ENCODE measurements around the gene AADACL2. TPM values are rescaled to one million over a fixed set of nuclear protein-coding genes. Genes with fewer than 3 reads are reported as not detected.

The AADACL2 gene
- polyA plus RNA-seq, 1 of the 3 experiments (the other 2 are of a cell fraction) = not detected

GRCh38 chr3:151800431-151800830, 66.7 kb downstream of the AADACL2 start:
- ChIA-PET CTCF (no interaction called here), POLR2A (no interaction called here)
- TF ChIP-seq MEF2A (IDR thresholded peaks at IDR 0.05; ENCODE audit: borderline replicate concordance, low read depth) (no peak), NRF1 (IDR thresholded peaks at IDR 0.05; ENCODE audit: low read depth, low read length) (no peak), GATA2 (CRISPR knock-in tag; IDR thresholded peaks at IDR 0.05) (no peak), POLR2AphosphoS5 (IDR thresholded peaks at IDR 0.05; ENCODE audit: low read depth, low read length) (no peak), RXRA (IDR thresholded peaks at IDR 0.05; ENCODE audit: borderline replicate concordance, low read depth) (no peak), JUND (IDR thresholded peaks at IDR 0.05) (no peak), FOSL2 (IDR thresholded peaks at IDR 0.05; ENCODE audit: borderline replicate concordance, low read depth) (no peak), IRF3 (IDR thresholded peaks at IDR 0.05; ENCODE audit: low read depth, low read length) (no peak), RFX5 (IDR thresholded peaks at IDR 0.05; ENCODE audit: low read length) (no peak), REST (IDR thresholded peaks at IDR 0.05; ENCODE audit: low read depth, low read length) (no peak), NFIC (IDR thresholded peaks at IDR 0.05; ENCODE audit: borderline replicate concordance) (no peak), YY1 (IDR thresholded peaks at IDR 0.05; ENCODE audit: low read depth) (no peak), MAX (IDR thresholded peaks at IDR 0.05; ENCODE audit: low read depth) (no peak)
- 18% methylated on average over 2 of the region's 2 CpGs for WGBS (ENCODE audit: low lambda C conversion rate)
- Histone ChIP-seq H3K9me3 (no peaks in the 10 kb centered on the region), H3K4me3 (ENCODE audit: low read depth in 2 of 2, low read length in 1 of 2) (no peak overlapping the region), H3K27ac (ENCODE audit: low read depth in 2 of 2, low read length in 1 of 2) (peak overlapping the region in 1 of 2 experiments; percentile 71; a peak in 2 of 4 replicates), H3K9ac (no peak overlapping the region), H2AFZ (ENCODE audit: low read depth) (no peak overlapping the region), H3K36me3 (replicated peaks in 1 of 2; ENCODE audit: control insufficient read depth in 1 of 2, insufficient read depth in 2 of 2, low read length in 1 of 2) (peaks cover 0 to 5% of the 10 kb centered on the region in 2 experiments), H3K27me3 (ENCODE audit: insufficient read depth) (no peaks in the 10 kb centered on the region), H3K4me2 (no peak overlapping the region), H3K79me2 (ENCODE audit: insufficient read depth) (peaks cover 26% of the 10 kb centered on the region), H3K4me1 (ENCODE audit: control insufficient read depth in 1 of 2, insufficient read depth in 2 of 2, low read depth in 1 of 2, low read length in 1 of 2) (no peaks in the 10 kb centered on the region), H3K9me2 (no peaks in the 10 kb centered on the region), H3F3A (replicated peaks; ENCODE audit: insufficient read depth) (peaks cover 35% of the 10 kb centered on the region), H4K20me1 (ENCODE audit: insufficient read depth) (no peaks in the 10 kb centered on the region)
- DNase-seq = no peak

- Histone ChIP-seq H2AFZ (ENCODE audit: low read depth) (no peak overlapping the region), H3K79me2 (ENCODE audit: insufficient read depth) (peaks cover 43% of the 10 kb centered on the region), H3K36me3 (replicated peaks in 1 of 2; ENCODE audit: control insufficient read depth in 1 of 2, insufficient read depth in 2 of 2, low read length in 1 of 2) (peaks cover 0 to 5% of the 10 kb centered on the region in 2 experiments), H3K9ac (no peak overlapping the region), H3K9me3 (0 out of 2 replicates have a peak, but pooled peaks cover 4% of the 10 kb centered on the region), H3K4me3 (ENCODE audit: low read depth in 2 of 2, low read length in 1 of 2) (no peak overlapping the region), H3K27me3 (ENCODE audit: insufficient read depth) (no peaks in the 10 kb centered on the region), H3K4me2 (no peak overlapping the region), H4K20me1 (ENCODE audit: insufficient read depth) (no peaks in the 10 kb centered on the region), H3K9me2 (no peaks in the 10 kb centered on the region), H3K4me1 (ENCODE audit: control insufficient read depth in 1 of 2, insufficient read depth in 2 of 2, low read depth in 1 of 2, low read length in 1 of 2) (no peaks in the 10 kb centered on the region), H3K27ac (ENCODE audit: low read depth in 2 of 2, low read length in 1 of 2) (peak overlapping the region in 1 of 2 experiments; percentile 6; a peak in 1 of 4 replicates), H3F3A (replicated peaks; ENCODE audit: insufficient read depth) (peaks cover 5% of the 10 kb centered on the region)
- DNase-seq = no peak
- ChIA-PET CTCF (interaction anchor here (0.8 to 1.5 kb wide), 2 partner anchors 22 to 114 kb away, joined by 3 to 4 read pairs; no protein-coding TSS in a partner anchor), POLR2A (no interaction called here)
- TF ChIP-seq MEF2A (IDR thresholded peaks at IDR 0.05; ENCODE audit: borderline replicate concordance, low read depth) (no peak), RFX5 (IDR thresholded peaks at IDR 0.05; ENCODE audit: low read length) (no peak), MXI1 (IDR thresholded peaks at IDR 0.05; ENCODE audit: low read depth, low read length) (no peak), EP300 (IDR thresholded peaks at IDR 0.05; ENCODE audit: borderline replicate concordance in 1 of 2, low read depth in 1 of 2, low read length in 1 of 2) (no peak), JUND (IDR thresholded peaks at IDR 0.05) (no peak), SMC3 (IDR thresholded peaks at IDR 0.05; ENCODE audit: low read depth, low read length) (no peak), RCOR1 (IDR thresholded peaks at IDR 0.05; ENCODE audit: low read length) (no peak), POLR2AphosphoS5 (IDR thresholded peaks at IDR 0.05; ENCODE audit: low read depth, low read length) (no peak), FOXM1 (IDR thresholded peaks at IDR 0.05; ENCODE audit: low read depth) (no peak), EZH2phosphoT487 (IDR thresholded peaks at IDR 0.05; ENCODE audit: borderline replicate concordance, low read depth) (no peak)
- WGBS (ENCODE audit: low lambda C conversion rate) = 39% methylated on average over 1 of the region's 1 CpG
Observed at GRCh38 chr3:151804267-151804666, 70.5 kb downstream of the AADACL2 start.
